Epithelial cell of proximal tubule (primary cell): ENCODE measurements around the gene GNG10. TPM values are rescaled to one million over a fixed set of nuclear protein-coding genes. Genes with fewer than 3 reads are reported as not detected.

Experiments used
- DNase-seq: peaks from one replicate; pipeline ENCODE4 v3.0.0-alpha.2; 2011; ENCODE audit warnings: low read depth
- H3K4me3 ChIP-seq: 2 replicates; pipeline ENCODE4 v1.5.1; 2011; ENCODE audit warnings: low read depth, mild to moderate bottlenecking, low read length
- total RNA-seq: library from RNA; depleted of rRNA; stranded (reverse); fragments of >200 nt; gene quantifications from 2 replicates; pipeline ENCODE4 v1.2.3, GENCODE V29; 2015
- TF ChIP-seq, protein P1 (sequence below): conservative IDR thresholded peaks from 2 replicates; pipeline ENCODE4 v1.5.1; 2012; ENCODE audit warnings: low read depth, mild to moderate bottlenecking, low read length

Gene GNG10
- total RNA-seq, 1 donor from 2014 or later, result 74.3 TPM

DNA sequence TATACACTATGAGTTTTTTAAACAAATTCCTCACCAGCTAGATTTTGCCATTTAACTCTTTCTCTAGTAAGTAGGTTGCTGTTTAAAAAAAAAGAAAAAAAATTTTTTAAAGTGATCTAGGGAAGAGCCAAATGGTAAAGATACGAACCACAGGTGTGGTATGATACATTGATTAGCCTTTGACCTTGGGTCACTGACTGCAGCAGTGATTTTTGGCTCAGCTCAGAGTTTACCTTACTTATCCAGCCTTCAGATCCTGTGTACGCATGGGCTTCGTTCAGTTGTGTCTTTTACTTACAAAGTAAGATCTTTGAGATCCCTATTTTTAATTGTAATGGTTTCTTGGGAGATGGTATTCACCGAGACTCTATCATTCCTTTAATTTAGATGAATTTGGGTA is 12.4 kb upstream of the GNG10 start:
- TF ChIP-seq, protein P1, sequence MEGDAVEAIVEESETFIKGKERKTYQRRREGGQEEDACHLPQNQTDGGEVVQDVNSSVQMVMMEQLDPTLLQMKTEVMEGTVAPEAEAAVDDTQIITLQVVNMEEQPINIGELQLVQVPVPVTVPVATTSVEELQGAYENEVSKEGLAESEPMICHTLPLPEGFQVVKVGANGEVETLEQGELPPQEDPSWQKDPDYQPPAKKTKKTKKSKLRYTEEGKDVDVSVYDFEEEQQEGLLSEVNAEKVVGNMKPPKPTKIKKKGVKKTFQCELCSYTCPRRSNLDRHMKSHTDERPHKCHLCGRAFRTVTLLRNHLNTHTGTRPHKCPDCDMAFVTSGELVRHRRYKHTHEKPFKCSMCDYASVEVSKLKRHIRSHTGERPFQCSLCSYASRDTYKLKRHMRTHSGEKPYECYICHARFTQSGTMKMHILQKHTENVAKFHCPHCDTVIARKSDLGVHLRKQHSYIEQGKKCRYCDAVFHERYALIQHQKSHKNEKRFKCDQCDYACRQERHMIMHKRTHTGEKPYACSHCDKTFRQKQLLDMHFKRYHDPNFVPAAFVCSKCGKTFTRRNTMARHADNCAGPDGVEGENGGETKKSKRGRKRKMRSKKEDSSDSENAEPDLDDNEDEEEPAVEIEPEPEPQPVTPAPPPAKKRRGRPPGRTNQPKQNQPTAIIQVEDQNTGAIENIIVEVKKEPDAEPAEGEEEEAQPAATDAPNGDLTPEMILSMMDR, result no peak
- no peak for DNase-seq
- no peak overlapping the region for H3K4me3 ChIP-seq

DNA sequence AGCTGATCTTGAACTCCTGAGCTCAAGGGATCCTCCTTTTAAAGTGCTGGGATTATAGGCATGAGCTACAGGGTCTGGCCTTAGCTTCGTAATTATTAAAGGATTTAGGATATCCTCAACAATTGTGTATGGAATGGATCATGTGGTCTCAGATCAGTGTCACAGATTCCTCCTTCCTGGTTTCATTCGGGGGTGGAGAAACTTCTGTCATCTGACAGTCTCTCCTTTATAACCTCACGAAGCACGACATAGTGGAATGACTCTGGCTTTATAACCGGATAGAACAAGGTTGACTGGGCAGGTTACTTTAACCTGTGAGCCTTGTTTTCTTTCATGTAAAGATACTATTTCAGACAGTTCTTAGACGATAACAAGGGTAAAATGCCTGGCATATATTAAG is 4.4 kb upstream of the GNG10 start:
- no peak for DNase-seq
- no peak overlapping the region for H3K4me3 ChIP-seq
- TF ChIP-seq, protein P1, result no peak

DNA sequence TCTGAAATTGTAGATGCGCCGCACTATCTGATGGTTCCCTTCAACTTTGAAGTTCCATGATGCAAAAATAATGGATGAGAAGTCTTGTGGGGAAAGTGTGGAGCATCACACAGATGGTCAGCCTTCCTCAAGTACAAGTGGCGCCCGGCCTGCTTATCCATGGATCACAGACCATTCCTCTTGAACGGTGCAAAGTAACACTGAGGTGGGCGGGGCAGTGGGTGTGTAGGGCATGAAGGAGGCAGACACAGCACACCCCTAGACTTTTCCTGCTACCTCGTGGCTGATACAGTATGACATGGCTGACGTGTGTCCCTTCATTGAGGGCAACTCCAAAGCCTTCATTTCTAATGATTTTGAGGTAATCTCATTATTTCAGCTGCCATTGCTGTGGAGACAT is 2.5 kb upstream of the GNG10 start:
- no peak for DNase-seq
- H3K4me3 ChIP-seq, result no peak overlapping the region
- TF ChIP-seq, protein P1, result no peak

DNA sequence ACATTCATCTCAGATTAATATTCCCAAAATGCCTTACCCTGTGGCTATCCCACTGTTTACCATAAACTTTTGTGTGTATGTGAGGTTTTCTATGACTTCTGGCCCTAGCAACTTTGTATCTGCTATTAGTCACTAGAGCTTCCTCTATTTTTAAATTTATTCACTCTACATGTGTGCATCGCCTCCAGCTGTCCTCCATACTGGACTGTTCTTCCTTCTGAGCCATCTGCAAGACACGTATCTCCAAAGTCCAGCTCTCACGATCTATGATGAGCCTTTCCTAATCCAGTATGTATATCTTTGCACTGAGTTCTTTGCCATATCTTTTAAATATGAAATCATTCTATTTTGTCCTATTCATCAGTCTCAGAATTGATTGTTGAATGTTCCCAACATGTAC is 1.7 kb upstream of the GNG10 start:
- TF ChIP-seq, protein P1, result no peak
- DNase-seq, result no peak

DNA sequence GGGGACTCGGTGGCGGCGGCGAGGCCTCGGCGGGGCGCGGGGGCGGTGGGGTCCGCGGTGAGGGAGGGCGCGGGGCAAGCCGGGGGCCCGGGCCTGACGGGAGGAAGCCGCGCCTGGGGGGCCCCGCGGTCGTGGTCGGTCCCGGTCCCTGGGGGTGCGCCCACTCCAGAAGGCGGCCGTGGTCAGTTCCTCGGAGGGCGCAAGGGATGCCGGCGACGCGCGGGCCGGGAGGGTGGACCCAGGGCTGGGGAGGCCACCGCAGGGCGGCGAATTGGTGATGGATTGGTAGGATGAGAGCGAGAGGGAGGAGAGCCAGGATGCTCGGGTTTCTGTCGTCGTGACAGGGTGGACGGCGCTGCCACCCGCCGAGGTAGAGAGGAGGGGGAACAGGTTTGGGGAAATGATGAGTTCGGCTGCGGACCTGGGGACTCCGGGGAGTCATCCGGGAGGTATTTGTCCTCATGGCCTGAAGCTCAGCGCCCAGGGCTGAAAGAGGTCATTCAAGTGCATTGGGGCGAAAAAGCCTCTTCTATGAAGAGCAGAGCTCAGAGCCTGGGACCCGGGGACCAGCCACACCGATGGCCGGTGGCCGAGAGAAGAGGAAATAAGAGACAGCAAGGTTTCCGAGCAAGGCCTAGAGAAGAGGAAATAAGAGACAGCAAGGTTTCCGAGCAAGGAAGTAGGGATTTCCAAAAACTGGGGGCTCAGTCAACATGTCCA is 557 bp downstream of the GNG10 start:
- TF ChIP-seq, protein P1, result no peak
- peak overlapping the region; percentile 79 for H3K4me3 ChIP-seq
- no peak for DNase-seq

More for the DNA sequence above, 1.7 kb upstream of the GNG10 start:
- H3K4me3 ChIP-seq, result no peak overlapping the region

DNA sequence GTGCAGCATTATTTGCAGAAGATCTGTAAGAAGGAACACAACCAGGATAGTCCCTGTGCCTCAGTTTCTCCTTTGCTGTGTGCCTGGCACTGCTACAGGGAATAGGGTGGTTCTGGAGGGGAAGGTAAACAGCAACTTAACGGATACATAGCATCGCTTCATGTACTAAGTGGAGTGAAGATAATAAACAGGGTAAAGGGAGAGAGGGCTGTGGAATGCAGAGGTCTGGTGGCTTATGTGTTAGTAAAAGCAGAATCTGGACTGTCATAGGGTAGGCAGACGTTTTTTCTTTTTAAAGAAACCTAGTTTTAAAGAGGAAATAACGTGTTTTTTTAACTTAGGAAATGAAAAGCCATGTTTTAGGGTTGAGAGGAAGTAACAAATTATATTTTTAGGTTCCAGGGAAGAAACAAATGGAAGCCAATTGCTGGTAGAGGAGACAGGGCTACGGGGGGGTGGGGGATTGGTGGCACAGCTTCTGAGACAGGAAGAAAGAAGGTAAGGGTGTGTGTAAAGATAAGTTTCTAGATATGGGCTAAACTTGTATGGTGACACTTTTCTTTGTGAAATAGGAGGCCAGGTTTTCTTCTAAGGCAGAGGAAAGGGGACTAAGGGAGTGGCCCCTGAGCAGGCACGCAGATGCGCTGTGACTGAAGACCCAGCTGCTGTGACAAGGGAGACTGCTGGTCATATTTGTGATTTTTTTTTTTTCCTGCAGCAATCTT is 1.3 kb downstream of the GNG10 start:
- TF ChIP-seq, protein P1, result no peak
- H3K4me3 ChIP-seq, result peak overlapping the region; percentile 79
- DNase-seq, result no peak

DNA sequence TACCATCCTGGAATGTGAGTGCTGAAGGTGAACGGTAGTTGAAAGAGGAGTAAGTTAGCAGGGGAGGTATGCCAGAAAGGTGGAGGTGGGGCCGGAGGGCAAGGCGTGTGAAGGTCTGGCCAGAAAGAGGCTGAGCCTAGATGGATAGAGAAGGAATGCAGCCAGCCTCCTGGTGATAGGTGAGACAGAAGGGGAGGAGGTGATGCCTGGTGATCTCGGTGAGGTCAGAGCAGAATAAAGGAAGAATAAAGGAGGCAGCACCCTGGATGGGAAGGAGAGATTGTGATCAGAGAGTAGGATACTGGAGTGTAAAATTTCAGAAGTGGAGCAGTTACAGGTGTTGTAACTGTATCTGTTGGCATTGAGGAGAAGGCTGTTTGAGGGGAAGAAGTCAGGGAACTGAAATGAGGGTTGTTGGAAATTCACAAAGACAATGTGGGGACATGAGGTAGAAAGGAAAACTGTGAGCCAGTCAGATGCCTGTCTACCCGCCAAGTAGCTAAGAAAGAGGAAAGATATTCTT is 2.0 kb downstream of the GNG10 start:
- TF ChIP-seq, protein P1, result no peak
- DNase-seq, result no peak
- no peak overlapping the region for H3K4me3 ChIP-seq
